ENCODE results near the gene LSM3. TPM values are rescaled to one million over a fixed set of nuclear protein-coding genes. Genes with fewer than 3 reads are reported as not detected.

The LSM3 gene
- total and polyA plus RNA-seq, 9 of the 15 experiments (the other 6 are each of a cell fraction or from before 2014, with no cell fraction given): 33.8 to 203 (median 61.2) TPM

- TF ChIP-seq ATF3 (IDR thresholded peaks at IDR 0.05): peak; percentile 66; the same call in 1 of the 2 replicates
- TF ChIP-seq ATF3 (CRISPR knock-in tag; conservative IDR thresholded peaks at IDR 0.05): no peak
- peak; percentile 51 for TF ChIP-seq TAL1 (IDR thresholded peaks at IDR 0.05)
- no peak for TF ChIP-seq ZNF134 (CRISPR knock-in tag; conservative IDR thresholded peaks at IDR 0.05)
- no peak for TF ChIP-seq POU5F1 (IDR thresholded peaks at IDR 0.05; ENCODE audit: borderline replicate concordance, low read depth, low read length, partially characterized antibody)
- 0 out of 2 replicates have a peak, but pooled peaks have one; percentile 61 for TF ChIP-seq ZNF175 (CRISPR knock-in tag; IDR thresholded peaks at IDR 0.05; ENCODE audit: low read depth)
- TF ChIP-seq NR4A1 (CRISPR knock-in tag; IDR thresholded peaks at IDR 0.05): no peak
- peak; percentile 26; the same call in 1 of the 2 replicates for TF ChIP-seq NR4A1 (tag; IDR thresholded peaks at IDR 0.05)
- TF ChIP-seq HMG20A (CRISPR knock-in tag; conservative IDR thresholded peaks at IDR 0.05): no peak
- TF ChIP-seq ZNF436 (CRISPR knock-in tag; IDR thresholded peaks at IDR 0.05): no peak
- TF ChIP-seq L3MBTL2 (IDR thresholded peaks at IDR 0.05): peak; percentile 38; the same call in 1 of the 2 replicates
- no peak for TF ChIP-seq PHF20 (IDR thresholded peaks at IDR 0.05; ENCODE audit: partially characterized antibody)
- no peak for TF ChIP-seq ZNF639 (CRISPR knock-in tag; conservative IDR thresholded peaks at IDR 0.05 in 1 of 2, IDR thresholded peaks at IDR 0.05 in 1 of 2)
- TF ChIP-seq RAD21 (CRISPR knock-in tag; conservative IDR thresholded peaks at IDR 0.05 in 1 of 2, IDR thresholded peaks at IDR 0.05 in 1 of 2): no peak
- TF ChIP-seq SIN3A (IDR thresholded peaks at IDR 0.05; ENCODE audit: borderline replicate concordance in 2 of 2, control insufficient read depth in 1 of 2, low read depth in 2 of 2, low read length in 2 of 2): no peak
- TF ChIP-seq FOSL1 (tag; conservative IDR thresholded peaks at IDR 0.05): 0 out of 2 replicates have a peak, but pooled peaks have one; percentile 20
- TF ChIP-seq FOXK2 (conservative IDR thresholded peaks at IDR 0.05 in 1 of 2, IDR thresholded peaks at IDR 0.05 in 1 of 2; ENCODE audit: low read depth in 2 of 2): no peak
- TF ChIP-seq ZSCAN29 (IDR thresholded peaks at IDR 0.05): no peak
- TF ChIP-seq ZEB2 (IDR thresholded peaks at IDR 0.05): no peak
- no peak for TF ChIP-seq SETDB1 (IDR thresholded peaks at IDR 0.05; ENCODE audit: low read length)
- no peak for TF ChIP-seq ZNF696 (CRISPR knock-in tag; conservative IDR thresholded peaks at IDR 0.05)
- TF ChIP-seq SMC3 (conservative IDR thresholded peaks at IDR 0.05; ENCODE audit: insufficient read depth, low read depth, low read length): no peak
- TF ChIP-seq, protein P1, sequence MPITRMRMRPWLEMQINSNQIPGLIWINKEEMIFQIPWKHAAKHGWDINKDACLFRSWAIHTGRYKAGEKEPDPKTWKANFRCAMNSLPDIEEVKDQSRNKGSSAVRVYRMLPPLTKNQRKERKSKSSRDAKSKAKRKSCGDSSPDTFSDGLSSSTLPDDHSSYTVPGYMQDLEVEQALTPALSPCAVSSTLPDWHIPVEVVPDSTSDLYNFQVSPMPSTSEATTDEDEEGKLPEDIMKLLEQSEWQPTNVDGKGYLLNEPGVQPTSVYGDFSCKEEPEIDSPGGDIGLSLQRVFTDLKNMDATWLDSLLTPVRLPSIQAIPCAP (CRISPR knock-in tag; IDR thresholded peaks at IDR 0.05; ENCODE audit: borderline replicate concordance): no peak
- peak; percentile 0 for TF ChIP-seq RBM25 (IDR thresholded peaks at IDR 0.05; ENCODE audit: low read depth, low read length, severe bottlenecking)
These were observed 55.8 kb downstream of the LSM3 start (continued) for GRCh38 chr3:14234251-14235002.

Measured in K562 (cell line).